ENCODE data around the gene BORCS5.

BORCS5 gene

GRCh38 chr12:12454315-12454714, 97.4 kb downstream of the BORCS5 start:
- H3K4me3 ChIP-seq (ENCODE audit: insufficient read depth, low read depth, low read length), result no peak overlapping the region
- no peaks in the 10 kb centered on the region for H3K9me3 ChIP-seq (ENCODE audit: control insufficient read depth, low read length)
- H3K36me3 ChIP-seq (ENCODE audit: control insufficient read depth, insufficient read depth, low read length), result no peaks in the 10 kb centered on the region
- H3K27me3 ChIP-seq (ENCODE audit: control insufficient read depth, insufficient read depth, low read length, poor library complexity, severe bottlenecking), result no peaks in the 10 kb centered on the region
- H3K27ac ChIP-seq (ENCODE audit: insufficient read depth, low read depth, low read length, poor library complexity, severe bottlenecking), result no peak overlapping the region
- no peaks in the 10 kb centered on the region for H3K4me1 ChIP-seq (ENCODE audit: control insufficient read depth, insufficient read depth, low read length)

DNA sequence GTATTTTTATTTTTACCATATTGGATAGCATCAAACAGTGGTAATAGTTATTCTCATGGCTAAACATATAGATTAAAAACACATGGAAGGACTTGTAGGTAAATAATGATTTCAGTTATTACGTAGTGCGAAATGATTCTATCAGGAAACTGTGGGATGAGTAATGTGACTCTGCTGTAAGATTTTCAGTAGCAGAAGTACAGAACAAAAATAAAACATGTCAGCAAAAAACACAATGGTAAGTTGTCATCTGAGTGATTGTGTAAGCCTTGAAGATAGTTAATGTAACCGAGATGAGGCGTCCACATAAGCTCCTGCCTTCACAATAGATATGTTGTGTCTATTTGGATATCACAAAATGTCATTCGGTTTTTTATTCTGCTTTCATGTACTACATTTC, 99.8 kb downstream of the BORCS5 start:
- 92 to 93% methylated on average over 3 to 5 of the region's 5 CpGs for WGBS, 2 experiments
- no peaks in the 10 kb centered on the region for H3K36me3 ChIP-seq (ENCODE audit: control insufficient read depth, insufficient read depth, low read length)
- H3K4me1 ChIP-seq (ENCODE audit: control insufficient read depth, insufficient read depth, low read length), result no peaks in the 10 kb centered on the region

DNA sequence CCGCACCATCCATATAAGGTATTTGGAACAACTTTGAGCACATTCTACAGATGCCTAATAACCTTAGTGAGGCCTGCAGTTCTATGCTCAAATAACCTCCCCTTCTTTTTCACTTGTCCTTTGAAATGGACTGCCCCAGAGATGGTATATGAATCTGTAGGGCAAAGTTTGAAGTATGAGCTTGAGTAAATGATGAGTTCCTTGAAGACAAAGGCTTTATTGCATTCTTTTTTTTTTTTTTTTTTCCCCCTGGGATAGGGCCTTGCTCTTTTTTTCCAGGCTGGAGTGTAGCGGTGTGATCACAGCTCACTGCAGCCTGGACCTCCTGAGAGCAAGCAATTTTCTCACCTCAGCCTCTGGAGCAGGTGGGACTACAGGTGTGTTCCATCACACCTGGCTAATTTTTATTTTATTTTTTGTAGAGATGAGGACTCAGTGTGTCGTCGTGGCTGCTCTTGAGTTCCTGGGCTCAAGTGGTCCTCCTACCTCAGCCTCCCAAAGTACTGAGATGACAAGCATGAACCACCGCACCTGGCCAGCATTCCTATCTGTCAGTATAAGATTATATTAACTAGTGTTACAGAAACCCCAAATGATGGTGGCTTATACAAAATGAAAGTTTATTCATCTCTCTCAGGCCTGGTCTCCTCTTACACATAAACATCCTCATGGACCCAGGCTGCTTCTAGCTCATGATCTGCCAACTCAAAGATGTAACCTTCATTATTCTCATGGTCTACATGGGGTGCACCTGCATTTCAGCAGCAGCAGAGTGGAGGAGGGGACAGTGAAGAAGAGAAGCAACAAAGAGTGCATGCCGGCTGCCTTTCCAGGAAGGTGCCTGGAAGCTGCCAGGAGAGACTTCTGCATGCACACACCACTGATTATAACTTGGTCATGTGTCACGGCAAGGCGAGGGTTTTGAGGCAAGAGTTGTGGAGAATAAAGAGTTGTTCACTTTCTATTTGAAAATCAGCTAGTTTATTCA, 104.4 kb downstream of the BORCS5 start:
- no peaks in the 10 kb centered on the region for H3K36me3 ChIP-seq (ENCODE audit: control insufficient read depth, insufficient read depth, low read length)
- H3K4me3 ChIP-seq (ENCODE audit: insufficient read depth, low read depth, low read length), result no peak overlapping the region
- H3K27ac ChIP-seq (ENCODE audit: insufficient read depth, low read depth, low read length, poor library complexity, severe bottlenecking), result no peak overlapping the region
- WGBS, 2 experiments, result 91 to 98% methylated on average over 8 of the region's 8 CpGs
- no peaks in the 10 kb centered on the region for H3K9me3 ChIP-seq (ENCODE audit: control insufficient read depth, low read length)
- no peaks in the 10 kb centered on the region for H3K27me3 ChIP-seq (ENCODE audit: control insufficient read depth, insufficient read depth, low read length, poor library complexity, severe bottlenecking)
- no peaks in the 10 kb centered on the region for H3K4me1 ChIP-seq (ENCODE audit: control insufficient read depth, insufficient read depth, low read length)

More for the DNA sequence above, 99.8 kb downstream of the BORCS5 start:
- Histone ChIP-seq H3K27ac (ENCODE audit: insufficient read depth, low read depth, low read length, poor library complexity, severe bottlenecking) (no peak overlapping the region), H3K9me3 (ENCODE audit: control insufficient read depth, low read length) (no peaks in the 10 kb centered on the region), H3K27me3 (ENCODE audit: control insufficient read depth, insufficient read depth, low read length, poor library complexity, severe bottlenecking) (no peaks in the 10 kb centered on the region), H3K4me3 (ENCODE audit: insufficient read depth, low read depth, low read length) (no peak overlapping the region)

GRCh38 chr12:12461923-12462315, 105.0 kb downstream of the BORCS5 start:
- Histone ChIP-seq H3K9me3 (ENCODE audit: control insufficient read depth, low read length) (no peaks in the 10 kb centered on the region), H3K4me1 (ENCODE audit: control insufficient read depth, insufficient read depth, low read length) (no peaks in the 10 kb centered on the region), H3K4me3 (ENCODE audit: insufficient read depth, low read depth, low read length) (no peak overlapping the region), H3K36me3 (ENCODE audit: control insufficient read depth, insufficient read depth, low read length) (no peaks in the 10 kb centered on the region), H3K27me3 (ENCODE audit: control insufficient read depth, insufficient read depth, low read length, poor library complexity, severe bottlenecking) (no peaks in the 10 kb centered on the region), H3K27ac (ENCODE audit: insufficient read depth, low read depth, low read length, poor library complexity, severe bottlenecking) (no peak overlapping the region)
- WGBS, 2 experiments, result 75% methylated on average over 5 of the region's 5 CpGs

- Histone ChIP-seq H3K4me3 (ENCODE audit: insufficient read depth, low read depth, low read length) (no peak overlapping the region), H3K4me1 (ENCODE audit: control insufficient read depth, insufficient read depth, low read length) (no peaks in the 10 kb centered on the region), H3K27me3 (ENCODE audit: control insufficient read depth, insufficient read depth, low read length, poor library complexity, severe bottlenecking) (no peaks in the 10 kb centered on the region), H3K36me3 (ENCODE audit: control insufficient read depth, insufficient read depth, low read length) (no peaks in the 10 kb centered on the region), H3K9me3 (ENCODE audit: control insufficient read depth, low read length) (no peaks in the 10 kb centered on the region), H3K27ac (ENCODE audit: insufficient read depth, low read depth, low read length, poor library complexity, severe bottlenecking) (no peak overlapping the region)
- 92 to 94% methylated on average over 20 of the region's 20 CpGs for WGBS, 2 experiments
These were observed 108.6 kb downstream of the BORCS5 start for GRCh38 chr12:12465522-12465921.

DNA sequence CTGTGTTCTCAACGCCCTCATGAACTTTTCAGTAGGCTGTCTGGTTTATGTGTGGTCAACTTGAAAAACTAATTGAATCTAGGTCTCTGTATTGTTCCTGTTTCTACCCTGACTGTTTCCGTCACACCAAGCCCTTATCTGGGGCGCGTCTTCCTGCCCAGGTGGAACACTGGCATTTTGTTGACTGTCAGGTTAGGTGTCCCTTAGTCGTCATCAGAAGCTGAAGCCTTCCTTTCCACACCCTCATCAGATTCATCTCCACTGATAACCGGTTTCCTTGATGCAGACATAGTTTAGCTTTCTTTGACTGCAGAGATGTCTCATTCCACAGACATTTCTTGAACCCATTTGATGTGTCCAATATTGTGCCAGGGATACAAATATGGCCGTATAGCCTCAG, 109.3 kb downstream of the BORCS5 start:
- Histone ChIP-seq H3K27ac (ENCODE audit: insufficient read depth, low read depth, low read length, poor library complexity, severe bottlenecking) (no peak overlapping the region), H3K4me3 (ENCODE audit: insufficient read depth, low read depth, low read length) (no peak overlapping the region), H3K9me3 (ENCODE audit: control insufficient read depth, low read length) (no peaks in the 10 kb centered on the region), H3K27me3 (ENCODE audit: control insufficient read depth, insufficient read depth, low read length, poor library complexity, severe bottlenecking) (no peaks in the 10 kb centered on the region), H3K36me3 (ENCODE audit: control insufficient read depth, insufficient read depth, low read length) (no peaks in the 10 kb centered on the region), H3K4me1 (ENCODE audit: control insufficient read depth, insufficient read depth, low read length) (no peaks in the 10 kb centered on the region)
- 93 to 96% methylated on average over 7 of the region's 7 CpGs for WGBS, 2 experiments

DNA sequence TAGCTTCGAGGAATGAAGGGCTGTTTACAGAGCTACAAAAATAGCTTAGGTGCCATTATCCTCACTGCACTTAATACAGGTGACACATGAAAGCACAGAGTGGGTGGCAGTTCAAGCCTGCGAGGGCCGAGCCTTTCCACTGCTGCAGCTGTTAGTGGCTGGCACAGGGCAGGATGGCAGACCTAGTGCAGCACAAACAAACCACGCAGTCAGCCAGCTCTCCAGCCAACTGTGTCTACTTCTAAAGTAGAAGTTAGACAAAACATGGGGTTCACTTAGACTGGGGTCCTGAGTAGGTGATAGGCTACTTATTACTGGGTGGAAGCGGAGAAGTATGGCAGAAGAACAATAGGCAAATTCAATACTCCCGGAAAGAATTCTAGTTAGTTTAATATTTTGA, 110.4 kb downstream of the BORCS5 start:
- 96 to 97% methylated on average over 6 of the region's 6 CpGs for WGBS, 2 experiments
- H3K27me3 ChIP-seq (ENCODE audit: control insufficient read depth, insufficient read depth, low read length, poor library complexity, severe bottlenecking), result no peaks in the 10 kb centered on the region
- no peaks in the 10 kb centered on the region for H3K9me3 ChIP-seq (ENCODE audit: control insufficient read depth, low read length)
- H3K4me3 ChIP-seq (ENCODE audit: insufficient read depth, low read depth, low read length), result no peak overlapping the region
- H3K4me1 ChIP-seq (ENCODE audit: control insufficient read depth, insufficient read depth, low read length), result no peaks in the 10 kb centered on the region
- no peaks in the 10 kb centered on the region for H3K36me3 ChIP-seq (ENCODE audit: control insufficient read depth, insufficient read depth, low read length)
- H3K27ac ChIP-seq (ENCODE audit: insufficient read depth, low read depth, low read length, poor library complexity, severe bottlenecking), result no peak overlapping the region

DNA sequence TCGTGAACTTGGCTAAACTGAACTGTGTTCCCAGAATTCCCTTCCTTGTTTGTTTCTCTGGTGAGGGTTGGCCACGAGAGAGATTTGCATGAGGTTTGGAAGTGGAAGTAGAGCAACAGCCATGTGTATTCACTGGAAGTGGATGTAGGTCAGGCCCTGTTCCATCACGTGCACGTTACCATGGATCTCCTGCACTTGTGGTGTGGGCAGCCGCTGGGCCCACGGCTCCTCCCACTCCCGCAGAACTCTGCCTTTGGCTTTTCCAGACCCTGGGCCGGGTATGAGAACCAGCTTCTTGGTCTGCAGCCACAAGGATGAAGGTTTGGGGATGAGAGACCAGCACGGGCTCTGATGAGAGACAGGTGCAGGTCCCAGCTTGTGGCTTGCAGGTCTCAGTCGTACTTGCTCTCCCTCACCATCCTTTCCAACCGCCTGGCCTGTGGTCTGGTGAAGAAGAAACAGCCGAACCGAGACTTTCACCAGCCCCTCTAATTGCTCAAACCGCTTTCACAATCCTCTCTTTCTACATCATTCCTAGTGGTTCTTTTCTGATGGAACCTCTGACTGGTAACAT, 110.9 kb downstream of the BORCS5 start:
- H3K9me3 ChIP-seq (ENCODE audit: control insufficient read depth, low read length), result no peaks in the 10 kb centered on the region
- WGBS, 2 experiments, result 93 to 94% methylated on average over 14 of the region's 14 CpGs
- H3K4me1 ChIP-seq (ENCODE audit: control insufficient read depth, insufficient read depth, low read length), result no peaks in the 10 kb centered on the region
- H3K36me3 ChIP-seq (ENCODE audit: control insufficient read depth, insufficient read depth, low read length), result no peaks in the 10 kb centered on the region
- H3K27me3 ChIP-seq (ENCODE audit: control insufficient read depth, insufficient read depth, low read length, poor library complexity, severe bottlenecking), result no peaks in the 10 kb centered on the region
- H3K27ac ChIP-seq (ENCODE audit: insufficient read depth, low read depth, low read length, poor library complexity, severe bottlenecking), result no peak overlapping the region
- no peak overlapping the region for H3K4me3 ChIP-seq (ENCODE audit: insufficient read depth, low read depth, low read length)

- Histone ChIP-seq H3K27me3 (ENCODE audit: control insufficient read depth, insufficient read depth, low read length, poor library complexity, severe bottlenecking) (no peaks in the 10 kb centered on the region), H3K4me3 (ENCODE audit: insufficient read depth, low read depth, low read length) (no peak overlapping the region), H3K9me3 (ENCODE audit: control insufficient read depth, low read length) (no peaks in the 10 kb centered on the region), H3K4me1 (ENCODE audit: control insufficient read depth, insufficient read depth, low read length) (no peaks in the 10 kb centered on the region), H3K27ac (ENCODE audit: insufficient read depth, low read depth, low read length, poor library complexity, severe bottlenecking) (no peak overlapping the region), H3K36me3 (ENCODE audit: control insufficient read depth, insufficient read depth, low read length) (no peaks in the 10 kb centered on the region)
- 94 to 100% methylated on average over 2 of the region's 3 CpGs for WGBS, 2 experiments
These were observed 111.7 kb downstream of the BORCS5 start for GRCh38 chr12:12468575-12468974.

DNA sequence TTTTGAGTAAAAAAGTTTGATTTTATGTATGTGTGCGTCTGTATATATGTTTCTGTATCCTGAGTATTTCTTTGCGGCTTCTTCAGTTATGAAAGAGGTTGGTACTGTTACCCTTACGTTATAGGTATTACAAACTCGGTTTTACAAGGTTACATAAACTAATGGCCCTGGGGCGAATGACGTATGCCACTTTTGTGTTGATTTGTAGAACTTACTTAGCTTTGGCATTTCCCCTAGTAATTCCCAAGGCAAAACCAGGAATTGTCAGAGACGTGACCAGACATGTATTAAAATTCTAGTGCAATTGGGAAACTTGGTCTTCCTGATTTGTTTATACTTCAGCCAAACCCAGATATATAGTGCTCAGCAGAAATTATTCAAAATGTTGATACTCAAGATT, 112.5 kb downstream of the BORCS5 start:
- Histone ChIP-seq H3K27ac (ENCODE audit: insufficient read depth, low read depth, low read length, poor library complexity, severe bottlenecking) (no peak overlapping the region), H3K4me1 (ENCODE audit: control insufficient read depth, insufficient read depth, low read length) (no peaks in the 10 kb centered on the region), H3K27me3 (ENCODE audit: control insufficient read depth, insufficient read depth, low read length, poor library complexity, severe bottlenecking) (no peaks in the 10 kb centered on the region), H3K9me3 (ENCODE audit: control insufficient read depth, low read length) (no peaks in the 10 kb centered on the region), H3K36me3 (ENCODE audit: control insufficient read depth, insufficient read depth, low read length) (no peaks in the 10 kb centered on the region), H3K4me3 (ENCODE audit: insufficient read depth, low read depth, low read length) (no peak overlapping the region)
- WGBS, 2 experiments, result 97% methylated on average over 7 of the region's 7 CpGs
